ENCODE results near the gene CXCL16.

The CXCL16 gene

GRCh38 chr17:4759776-4760236, 20.1 kb upstream of the CXCL16 start:
- peaks cover 5% of the 10 kb centered on the region for H3K4me1 Mint-ChIP-seq
- no peaks in the 10 kb centered on the region for H3K36me3 Mint-ChIP-seq (ENCODE audit: low read depth)
- no peak overlapping the region for H3K27ac Mint-ChIP-seq
- H3K27me3 Mint-ChIP-seq (ENCODE audit: low read depth, poor library complexity) = peaks cover 40% of the 10 kb centered on the region
- no peaks in the 10 kb centered on the region for H3K9me3 Mint-ChIP-seq
- DNase-seq = no peak
- no peak overlapping the region for H3K4me3 Mint-ChIP-seq
- no peak for TF ChIP-seq CTCF (IDR thresholded peaks at IDR 0.05)

- no peaks in the 10 kb centered on the region for H3K36me3 Mint-ChIP-seq (ENCODE audit: low read depth)
- H3K9me3 Mint-ChIP-seq = no peaks in the 10 kb centered on the region
- TF ChIP-seq CTCF (IDR thresholded peaks at IDR 0.05) = no peak
- no peak for DNase-seq
- H3K27me3 Mint-ChIP-seq (ENCODE audit: low read depth, poor library complexity) = peaks cover 93% of the 10 kb centered on the region
- H3K27ac Mint-ChIP-seq = no peak overlapping the region
- no peaks in the 10 kb centered on the region for H3K4me1 Mint-ChIP-seq
- H3K4me3 Mint-ChIP-seq = no peak overlapping the region
Observed at GRCh38 chr17:4753392-4753791, 13.7 kb upstream of the CXCL16 start.

GRCh38 chr17:4751932-4752331, 12.2 kb upstream of the CXCL16 start:
- H3K4me1 Mint-ChIP-seq = no peaks in the 10 kb centered on the region
- H3K36me3 Mint-ChIP-seq (ENCODE audit: low read depth) = no peaks in the 10 kb centered on the region

GRCh38 chr17:4750606-4751005, 10.9 kb upstream of the CXCL16 start:
- Mint-ChIP-seq H3K27me3 (ENCODE audit: low read depth, poor library complexity) (peaks cover 97% of the 10 kb centered on the region), H3K4me3 (no peak overlapping the region)

More at GRCh38 chr17:4751932-4752331, 12.2 kb upstream of the CXCL16 start:
- TF ChIP-seq CTCF (IDR thresholded peaks at IDR 0.05) = no peak
- Mint-ChIP-seq H3K9me3 (peaks cover 5% of the 10 kb centered on the region), H3K27me3 (ENCODE audit: low read depth, poor library complexity) (peaks cover 93% of the 10 kb centered on the region), H3K27ac (no peak overlapping the region), H3K4me3 (no peak overlapping the region)
- no peak for DNase-seq

GRCh38 chr17:4748686-4749085, 9.0 kb upstream of the CXCL16 start:
- H3K27me3 Mint-ChIP-seq (ENCODE audit: low read depth, poor library complexity) = peaks cover 100% of the 10 kb centered on the region
- H3K9me3 Mint-ChIP-seq = peaks cover 5% of the 10 kb centered on the region
- peaks cover 17% of the 10 kb centered on the region for H3K4me1 Mint-ChIP-seq
- H3K4me3 Mint-ChIP-seq = no peak overlapping the region
- DNase-seq = no peak
- H3K27ac Mint-ChIP-seq = no peak overlapping the region
- H3K36me3 Mint-ChIP-seq (ENCODE audit: low read depth) = no peaks in the 10 kb centered on the region
- TF ChIP-seq CTCF (IDR thresholded peaks at IDR 0.05) = no peak

More at GRCh38 chr17:4750606-4751005, 10.9 kb upstream of the CXCL16 start:
- no peak overlapping the region for H3K27ac Mint-ChIP-seq
- peaks cover 10% of the 10 kb centered on the region for H3K4me1 Mint-ChIP-seq
- H3K36me3 Mint-ChIP-seq (ENCODE audit: low read depth) = no peaks in the 10 kb centered on the region
- no peak for DNase-seq
- H3K9me3 Mint-ChIP-seq = peaks cover 5% of the 10 kb centered on the region
- no peak for TF ChIP-seq CTCF (IDR thresholded peaks at IDR 0.05)

- H3K9me3 Mint-ChIP-seq = peaks cover 5% of the 10 kb centered on the region
- no peak overlapping the region for H3K4me3 Mint-ChIP-seq
- H3K36me3 Mint-ChIP-seq (ENCODE audit: low read depth) = no peaks in the 10 kb centered on the region
- H3K4me1 Mint-ChIP-seq = peaks cover 17% of the 10 kb centered on the region
- peaks cover 100% of the 10 kb centered on the region for H3K27me3 Mint-ChIP-seq (ENCODE audit: low read depth, poor library complexity)
- DNase-seq = no peak
- no peak overlapping the region for H3K27ac Mint-ChIP-seq
- no peak for TF ChIP-seq CTCF (IDR thresholded peaks at IDR 0.05)
Observed at GRCh38 chr17:4747847-4748246, 8.1 kb upstream of the CXCL16 start.

All from nephron progenitor cell (in vitro differentiated cells).